ENCODE results near the gene PRODH2. TPM values are rescaled to one million over a fixed set of nuclear protein-coding genes. Genes with fewer than 3 reads are reported as not detected.

The PRODH2 gene
- total RNA-seq, 6 experiments from 2014 or later: not detected

GRCh38 chr19:35779033-35779432 is 33.6 kb downstream of the PRODH2 start:
- peaks cover 6% of the 10 kb centered on the region for H3K36me3 Mint-ChIP-seq (ENCODE audit: low read depth)
- no peaks in the 10 kb centered on the region for H3K9me3 Mint-ChIP-seq
- TF ChIP-seq CTCF (IDR thresholded peaks at IDR 0.05): no peak
- DNase-seq: no peak
- H3K4me3 Mint-ChIP-seq: no peak overlapping the region
- no peak overlapping the region for H3K27ac Mint-ChIP-seq
- peaks cover 22% of the 10 kb centered on the region for H3K4me1 Mint-ChIP-seq (ENCODE audit: low read depth)
- no peaks in the 10 kb centered on the region; the same call in 1 of the 2 replicates for H3K27me3 Mint-ChIP-seq (ENCODE audit: insufficient read depth)

- DNase-seq: no peak
- Mint-ChIP-seq H3K27ac (no peak overlapping the region), H3K27me3 (ENCODE audit: insufficient read depth) (no peaks in the 10 kb centered on the region), H3K4me3 (no peak overlapping the region), H3K9me3 (no peaks in the 10 kb centered on the region), H3K4me1 (ENCODE audit: low read depth) (peaks cover 22% of the 10 kb centered on the region), H3K36me3 (ENCODE audit: low read depth) (peaks cover 6% of the 10 kb centered on the region)
- TF ChIP-seq CTCF (IDR thresholded peaks at IDR 0.05): no peak
Measured at GRCh38 chr19:35777961-35778360, 34.7 kb downstream of the PRODH2 start.

- no peak for TF ChIP-seq CTCF (IDR thresholded peaks at IDR 0.05)
- DNase-seq: no peak
- H3K27ac Mint-ChIP-seq: no peak overlapping the region
- H3K4me1 Mint-ChIP-seq (ENCODE audit: low read depth): peaks cover 22% of the 10 kb centered on the region
- peaks cover 6% of the 10 kb centered on the region for H3K36me3 Mint-ChIP-seq (ENCODE audit: low read depth)
- no peaks in the 10 kb centered on the region for H3K9me3 Mint-ChIP-seq
- H3K27me3 Mint-ChIP-seq (ENCODE audit: insufficient read depth): no peaks in the 10 kb centered on the region
- peak overlapping the region; percentile 88; the same call in 1 of the 2 replicates for H3K4me3 Mint-ChIP-seq
Measured at GRCh38 chr19:35777086-35777841, 35.4 kb downstream of the PRODH2 start.

- Mint-ChIP-seq H3K4me1 (ENCODE audit: low read depth) (peaks cover 22% of the 10 kb centered on the region), H3K36me3 (ENCODE audit: low read depth) (peaks cover 2% of the 10 kb centered on the region), H3K27me3 (ENCODE audit: insufficient read depth) (no peaks in the 10 kb centered on the region; the same call in 1 of the 2 replicates), H3K27ac (peak overlapping the region; percentile 36), H3K9me3 (no peaks in the 10 kb centered on the region), H3K4me3 (peak overlapping the region; percentile 88)
- DNase-seq: no peak
- TF ChIP-seq CTCF (IDR thresholded peaks at IDR 0.05): no peak
Measured at GRCh38 chr19:35776102-35776788, 36.4 kb downstream of the PRODH2 start.

- peak; percentile 95 for DNase-seq
- Mint-ChIP-seq H3K4me3 (peak within 1 kb of the TSS; percentile 88), H3K36me3 (ENCODE audit: low read depth) (no peaks in the 10 kb centered on the region), H3K27me3 (ENCODE audit: insufficient read depth) (no peaks in the 10 kb centered on the region; the same call in 1 of the 2 replicates), H3K4me1 (ENCODE audit: low read depth) (peaks cover 22% of the 10 kb centered on the region), H3K9me3 (no peaks in the 10 kb centered on the region), H3K27ac (peak within 1 kb of the TSS; percentile 36)
- no peak for TF ChIP-seq CTCF (IDR thresholded peaks at IDR 0.05)
Measured at GRCh38 chr19:35775298-35776101, 37.1 kb downstream of the PRODH2 start, which contains the start of gene ARHGAP33. TSS of gene ARHGAP33 (plus strand) at chr19:35775564. CDS start at chr19:35775659, 95 bp downstream.
